K562 (cell line): ENCODE results near the gene G2E3. TPM values are rescaled to one million over a fixed set of nuclear protein-coding genes. Genes with fewer than 3 reads are reported as not detected.

ENCODE experiments used
- ATAC-seq: fragments of 200-7000 bp; cut with Tn5 transposase; 3 replicates; pipeline ENCODE4 v1.9.1; 2020; ENCODE audit warnings: moderate library complexity
- BruUV-seq: library from RNA; stranded (reverse); fragments of 400-500 nt; replicated peaks from 2 replicates; lab custom pipeline; 2021; lab: Mats Ljungman, UMichigan
- CTCF ChIA-PET: fragments of 300-600 bp; formaldehyde crosslinking; extraction: SDS; loops from one replicate; lab custom pipeline; 2021; ENCODE audit warnings: low intra/inter-chr PET ratio; lab: Yijun Ruan, JAX
- POLR2A ChIA-PET: fragments of 300-600, 350-650 bp; sonication (Branson Sonifier 250); formaldehyde crosslinking; extraction: SDS; loops from one replicate; lab custom pipeline; 2021; ENCODE audit warnings: antibody characterized with exemption, inconsistent platforms; lab: Yijun Ruan, JAX
- DNase-seq, 4 experiments: peaks; one replicate each; pipeline versions ENCODE4 v3.0.0 to v3.0.0-alpha.2; 2011 to 2018; ENCODE audit warnings: low spot score in 3 of 4, mixed read lengths in 3 of 4; ENCODE audit errors: extremely low read depth in 1 of 4
- FAIRE-seq: peaks from 2 replicates; lab custom pipeline; 2011; peaks lifted over from hg19 to GRCh38; lab: Jason Lieb, UNC
- H2AFZ ChIP-seq: 2 replicates; pipeline ENCODE4 v1.6.0; 2011; ENCODE audit warnings: low read depth, low read length, control low read depth, inconsistent platforms
- H3K27ac ChIP-seq: fragments of 200-600 bp; 3 replicates; pipeline ENCODE4 v1.8.0; 2011; ENCODE audit warnings: low read depth, mild to moderate bottlenecking, control low read depth, inconsistent platforms, low read length, moderate library complexity, mixed read lengths; ENCODE audit errors: extremely low read depth
- H3K27me3 ChIP-seq, 2 experiments: fragments of 300-600 bp in 1 of 2; 2 replicates in 1 of 2; 3 replicates in 1 of 2; pipeline versions ENCODE4 v1.6.0 to v1.8.0; 2011; ENCODE audit warnings: inconsistent platforms in 2 of 2, low read length in 2 of 2, mild to moderate bottlenecking in 1 of 2, mixed read lengths in 1 of 2, moderate library complexity in 1 of 2; ENCODE audit not compliant: control insufficient read depth in 2 of 2, insufficient read depth in 2 of 2
- H3K36me3 ChIP-seq: fragments of 300-600 bp; 3 replicates; pipeline ENCODE4 v1.8.0; 2011; ENCODE audit warnings: mild to moderate bottlenecking, low read length, inconsistent platforms; ENCODE audit not compliant: control insufficient read depth, insufficient read depth
- H3K4me1 ChIP-seq, 2 experiments: fragments of 200-600 bp in 1 of 2; replicated peaks in 1 of 2; 2 replicates in 1 of 2; 3 replicates in 1 of 2; pipeline versions ENCODE4 v1.5.1 to v1.8.0; 2011; ENCODE audit warnings: inconsistent platforms in 2 of 2, low read length in 2 of 2, mild to moderate bottlenecking in 1 of 2, mixed read lengths in 1 of 2, moderate library complexity in 1 of 2; ENCODE audit not compliant: control insufficient read depth in 2 of 2, insufficient read depth in 2 of 2
- H3K4me2 ChIP-seq: 2 replicates; pipeline ENCODE4 v1.6.1; 2011; ENCODE audit warnings: low read length, control low read depth, inconsistent platforms, mixed read lengths; ENCODE audit not compliant: insufficient read depth
- H3K4me3 ChIP-seq: fragments of 200-600 bp; sonication (generic), shearing (Covaris generic); 2 replicates; pipeline ENCODE4 v1.5.1; 2016; ENCODE audit warnings: control low read depth, inconsistent platforms
- H3K79me2 ChIP-seq: fragments of 200-600 bp; 3 replicates; pipeline ENCODE4 v1.8.0; 2011; ENCODE audit warnings: low read length, inconsistent platforms; ENCODE audit not compliant: control insufficient read depth, insufficient read depth
- H3K9ac ChIP-seq, 2 experiments: 2 replicates each; pipeline versions ENCODE4 v1.6.0 to v1.6.1; 2011; ENCODE audit warnings: low read depth in 2 of 2, low read length in 2 of 2, control low read depth in 1 of 2, inconsistent platforms in 1 of 2, mild to moderate bottlenecking in 1 of 2, mixed read lengths in 1 of 2; ENCODE audit not compliant: insufficient read depth in 1 of 2
- H3K9me1 ChIP-seq: one replicate; pipeline ENCODE4 v1.6.0; 2011; ENCODE audit warnings: inconsistent platforms, mild to moderate bottlenecking, low read length, moderate library complexity; ENCODE audit not compliant: control insufficient read depth, insufficient read depth
- H3K9me3 ChIP-seq: replicated peaks from 2 replicates; pipeline ENCODE4 v1.5.1; 2011; ENCODE audit warnings: low read depth, low read length, inconsistent platforms; ENCODE audit not compliant: control insufficient read depth, insufficient read depth
- H4K20me1 ChIP-seq: replicated peaks from 2 replicates; pipeline ENCODE4 v1.6.1; 2011; ENCODE audit warnings: low read length, inconsistent platforms, mixed read lengths; ENCODE audit not compliant: control insufficient read depth, insufficient read depth
- HNRNPH1 ChIP-seq: fragments of 200-400 bp; formaldehyde crosslinking; optimal IDR thresholded peaks from 2 replicates; pipeline ENCODE3; 2017; ENCODE audit warnings: low read depth, mild to moderate bottlenecking, low read length, moderate library complexity
- KAT2B ChIP-seq: IDR thresholded peaks from one replicate; pipeline ENCODE4 v1.6.1; 2012; ENCODE audit warnings: low read depth, mild to moderate bottlenecking, control low read depth, inconsistent platforms, low read length, moderate library complexity
- PRPF4 ChIP-seq: fragments of 200-400 bp; formaldehyde crosslinking; IDR thresholded peaks from one replicate; pipeline ENCODE4 v1.6.1; 2017; ENCODE audit warnings: low read length, low read depth, mild to moderate bottlenecking; ENCODE audit not compliant: insufficient read depth, poor library complexity, severe bottlenecking
- SMARCC2 ChIP-seq: fragments of 450-650 bp; IDR thresholded peaks from 2 replicates; pipeline ENCODE4 v1.6.1; 2017; ENCODE audit warnings: antibody characterized with exemption, moderate library complexity, mild to moderate bottlenecking, low read depth
- ZSCAN29 ChIP-seq: fragments of 450-650 bp; IDR thresholded peaks from 2 replicates; pipeline ENCODE4 v1.6.1; 2017
- WGBS: fragments of 100-300 bp; shearing (Covaris generic); methylation state at CpG from one replicate; pipeline ENCODE4 v1.1.6; 2016; ENCODE audit warnings: low coverage, mixed read lengths; ENCODE audit not compliant: insufficient coverage; ENCODE audit errors: missing lambda C conversion rate; 5-methylcytosine and 5-hydroxymethylcytosine counted together
- in situ Hi-C: fragments of 300-500 bp; cut with MboI; formaldehyde crosslinking; loops from 4 replicates; pipeline ENCODE4 v1.15.0; 2018; ENCODE audit warnings: inconsistent platforms, mixed read lengths
- intact Hi-C: fragments of 100-400 bp; cut with micrococcal nuclease; formaldehyde crosslinking; loops from 2 replicates; pipeline ENCODE4 v1.14.2; 2022
- polyA plus RNA-seq, 8 experiments: library from polyadenylated mRNA; depleted of rRNA in 4 of 8; stranded (reverse) in 5 of 8; unstranded in 3 of 8; fragments of >200 nt; fragmentation: Nextera tagmentation in 2 of 8; fragmentation: Illumina TruSeq in 1 of 8; extraction: Ambion mirVana in 2 of 8; extraction: Trizol in 1 of 8; gene quantifications; 2 replicates each; pipeline versions ENCODE4 v1.2.1 to v1.2.3, GENCODE V29; 2011 to 2014; ENCODE audit warnings: inconsistent platforms in 1 of 8, missing spikeins in 1 of 8
- total RNA-seq, 7 experiments: library from RNA; depleted of rRNA in 6 of 7; stranded (reverse); fragments of >200 nt in 6 of 7; fragmentation: Illumina TruSeq in 2 of 7; extraction: Trizol in 2 of 7; gene quantifications; 2 replicates each; pipeline versions ENCODE4 v1.2.1 to v1.2.3, GENCODE V29; 2011 to 2021; ENCODE audit warnings: low replicate concordance in 1 of 7
- TF ChIP-seq, protein P1 (sequence below), 2 experiments: fragments of 200-800 bp in 1 of 2; sonication (Bioruptor generic) in 1 of 2; sonication (generic) in 1 of 2; formaldehyde crosslinking in 1 of 2; IDR thresholded peaks in 1 of 2; conservative IDR thresholded peaks in 1 of 2; 2 replicates each; pipeline versions ENCODE4 v1.5.0 to v1.6.1; 2016 to 2020; ENCODE audit warnings: missing compliant biosample characterization in 1 of 2, missing genetic modification characterization in 1 of 2, missing genetic modification reagents in 1 of 2

The G2E3 gene
- total and polyA plus RNA-seq, 9 of the 15 experiments (the other 6 are each of a cell fraction or from before 2014, with no cell fraction given), result 9.8 to 53.5 (median 24.7) TPM

DNA sequence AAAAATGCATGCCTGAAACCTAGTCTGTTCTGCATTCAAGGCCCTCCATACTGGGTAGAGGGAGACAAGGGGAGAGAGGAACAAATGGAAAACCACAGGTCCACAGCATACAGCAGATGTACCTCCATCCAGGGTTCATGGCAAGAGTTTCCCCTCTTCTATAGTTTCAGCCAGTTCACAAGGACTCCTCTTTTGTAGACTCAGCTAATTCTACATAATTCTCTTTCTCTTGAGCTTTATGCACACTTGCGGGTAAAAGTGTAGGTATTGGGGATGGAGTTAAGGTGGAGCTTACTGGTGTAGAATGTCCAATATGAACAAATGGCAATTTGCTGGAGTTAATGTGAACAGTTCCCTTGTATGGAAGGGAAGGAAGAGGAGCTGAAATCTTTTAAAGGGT is 23.4 kb downstream of the G2E3 start:
- no peak for TF ChIP-seq PRPF4
- TF ChIP-seq KAT2B, result no peak
- TF ChIP-seq, protein P1, sequence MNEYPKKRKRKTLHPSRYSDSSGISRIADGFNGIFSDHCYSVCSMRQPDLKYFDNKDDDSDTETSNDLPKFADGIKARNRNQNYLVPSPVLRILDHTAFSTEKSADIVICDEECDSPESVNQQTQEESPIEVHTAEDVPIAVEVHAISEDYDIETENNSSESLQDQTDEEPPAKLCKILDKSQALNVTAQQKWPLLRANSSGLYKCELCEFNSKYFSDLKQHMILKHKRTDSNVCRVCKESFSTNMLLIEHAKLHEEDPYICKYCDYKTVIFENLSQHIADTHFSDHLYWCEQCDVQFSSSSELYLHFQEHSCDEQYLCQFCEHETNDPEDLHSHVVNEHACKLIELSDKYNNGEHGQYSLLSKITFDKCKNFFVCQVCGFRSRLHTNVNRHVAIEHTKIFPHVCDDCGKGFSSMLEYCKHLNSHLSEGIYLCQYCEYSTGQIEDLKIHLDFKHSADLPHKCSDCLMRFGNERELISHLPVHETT (CRISPR knock-in tag; conservative IDR thresholded peaks at IDR 0.05 in 1 of 2, IDR thresholded peaks at IDR 0.05 in 1 of 2), result no peak
- no peak for TF ChIP-seq HNRNPH1
- no peak for TF ChIP-seq ZSCAN29
- TF ChIP-seq SMARCC2, result no peak
- H3K27ac ChIP-seq, result no peak overlapping the region
- no peak overlapping the region for H3K4me3 ChIP-seq
- H3K9me1 ChIP-seq, result no peaks in the 10 kb centered on the region
- ChIA-PET CTCF (no interaction called here), POLR2A (no interaction called here)
- in situ Hi-C loops (no loop called here), intact Hi-C loops (no loop called here)
- no peak overlapping the region for H3K4me2 ChIP-seq
- H3K79me2 ChIP-seq, result peaks cover 94% of the 10 kb centered on the region
- no peak for FAIRE-seq
- no TSS peak for BruUV-seq
- 0 out of 2 replicates have a peak, but pooled peaks cover 4% of the 10 kb centered on the region for H3K9me3 ChIP-seq
- 0 out of 5 replicates have a peak, but pooled peaks cover 0 to under 1% of the 10 kb centered on the region in 2 experiments for H3K4me1 ChIP-seq
- H4K20me1 ChIP-seq, result no peaks in the 10 kb centered on the region
- no peak overlapping the region for H2AFZ ChIP-seq
- no peak overlapping the region for H3K9ac ChIP-seq
- WGBS, result 91% methylated on average over 1 of the region's 1 CpG
- ATAC-seq, result no peak
- H3K36me3 ChIP-seq, result peaks cover 26% of the 10 kb centered on the region
- no peaks in the 10 kb centered on the region for H3K27me3 ChIP-seq
- DNase-seq, result no peak
